Measurements from ENCODE around the gene ARHGAP21.
"Not testable (repeated sequence)": the region's sequence is repeated elsewhere in the genome, so short reads cannot be mapped to it uniquely, and the experiment has no call there.

The ARHGAP21 gene

DNA sequence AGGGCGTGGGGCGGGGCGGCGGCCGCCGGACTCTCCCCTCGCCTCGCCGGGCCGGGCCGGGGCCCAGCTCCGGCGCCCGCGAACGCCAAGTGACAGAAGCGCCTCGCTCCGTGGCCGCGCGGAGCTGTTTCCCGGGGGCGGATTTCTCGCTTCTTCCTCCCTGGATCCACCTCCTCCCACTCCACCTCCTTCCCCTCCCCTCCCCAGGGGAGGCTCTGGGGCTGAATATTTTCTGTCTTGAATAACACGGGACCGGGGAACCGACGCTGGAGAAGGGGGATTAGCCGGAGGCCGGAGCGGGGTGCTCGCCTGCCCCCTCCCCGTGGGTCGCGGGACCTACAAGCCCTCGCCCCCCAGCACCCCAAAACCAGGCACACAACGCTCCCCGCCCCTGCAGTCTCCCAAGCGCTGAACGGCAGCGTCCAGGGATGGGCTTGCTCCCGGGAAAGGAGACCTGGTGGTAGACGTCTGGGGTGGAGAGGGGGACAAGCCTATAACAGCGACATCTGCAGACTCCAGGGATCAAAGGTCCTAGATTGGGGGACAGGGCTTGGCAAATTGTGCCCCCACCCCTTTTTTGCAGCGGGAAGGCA is at the start of gene ARHGAP21:
ARHGAP21 (minus strand) TSS at position 100 of the 593 bp plus-strand sequence. CDS start 1,988 bp downstream, outside the sequence.
- DNase-seq (ENCODE audit: low read depth, low spot score) = no peak
- peak within 1 kb of the TSS; percentile 94 for H3K27ac ChIP-seq

DNA sequence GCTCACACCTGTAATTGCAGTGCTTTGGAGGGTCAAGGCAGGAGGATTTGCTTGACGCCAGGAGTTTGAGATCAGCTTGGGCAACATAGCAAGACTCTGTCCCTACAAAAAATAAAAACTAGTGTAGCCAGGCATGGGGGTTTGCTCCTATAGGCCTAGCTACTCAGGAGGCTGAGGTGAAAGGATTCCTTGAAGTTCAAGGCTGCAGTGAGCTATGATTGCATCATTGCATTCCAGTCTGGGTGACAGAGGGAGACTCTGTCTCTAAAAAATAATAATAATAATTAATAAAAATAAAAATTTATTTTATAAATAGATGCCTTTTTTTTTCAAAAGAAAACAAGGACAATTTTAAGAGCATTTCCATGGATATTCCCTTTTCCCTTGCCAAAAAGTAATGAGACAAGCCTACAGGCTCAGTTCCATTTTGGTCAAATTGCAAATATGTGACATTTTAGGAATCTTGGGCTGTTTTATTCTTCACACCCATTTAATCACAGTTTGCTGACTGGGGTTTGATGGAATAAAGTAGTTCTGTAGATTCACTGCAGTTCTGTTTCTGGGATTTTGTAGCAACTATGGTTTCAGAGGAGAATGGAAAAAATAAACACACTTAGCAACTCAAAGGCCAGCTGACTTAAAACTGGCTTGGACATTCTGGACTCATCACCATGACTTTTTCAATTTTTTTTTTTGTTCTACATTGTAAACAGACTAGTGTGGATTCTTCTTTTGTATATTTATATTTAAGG is 48.4 kb upstream of the ARHGAP21 start:
- no peak for DNase-seq (ENCODE audit: low read depth, low spot score)
- no peak overlapping the region for H3K27ac ChIP-seq

DNA sequence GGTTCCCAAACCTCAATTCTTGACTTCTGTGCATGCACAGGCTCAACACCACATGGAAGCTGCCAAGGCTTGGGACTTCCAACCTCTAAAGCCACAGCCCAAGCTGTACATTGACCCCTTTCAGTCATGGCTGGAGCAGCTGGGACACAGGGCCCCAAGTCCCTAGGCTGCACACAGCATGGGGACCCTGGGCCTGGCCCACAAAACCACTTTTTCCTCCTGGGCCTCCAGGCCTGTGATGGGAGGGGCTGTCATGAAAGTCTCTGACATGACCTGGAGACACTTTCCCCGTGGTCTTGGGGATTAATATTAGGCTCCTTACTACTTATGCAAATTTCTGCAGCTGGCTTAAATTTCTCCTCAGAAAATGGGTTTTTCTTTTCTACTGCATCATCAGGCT is 41.3 kb upstream of the ARHGAP21 start:
- not testable (repeated sequence) for H3K27ac ChIP-seq; DNase-seq (ENCODE audit: low read depth, low spot score)

DNA sequence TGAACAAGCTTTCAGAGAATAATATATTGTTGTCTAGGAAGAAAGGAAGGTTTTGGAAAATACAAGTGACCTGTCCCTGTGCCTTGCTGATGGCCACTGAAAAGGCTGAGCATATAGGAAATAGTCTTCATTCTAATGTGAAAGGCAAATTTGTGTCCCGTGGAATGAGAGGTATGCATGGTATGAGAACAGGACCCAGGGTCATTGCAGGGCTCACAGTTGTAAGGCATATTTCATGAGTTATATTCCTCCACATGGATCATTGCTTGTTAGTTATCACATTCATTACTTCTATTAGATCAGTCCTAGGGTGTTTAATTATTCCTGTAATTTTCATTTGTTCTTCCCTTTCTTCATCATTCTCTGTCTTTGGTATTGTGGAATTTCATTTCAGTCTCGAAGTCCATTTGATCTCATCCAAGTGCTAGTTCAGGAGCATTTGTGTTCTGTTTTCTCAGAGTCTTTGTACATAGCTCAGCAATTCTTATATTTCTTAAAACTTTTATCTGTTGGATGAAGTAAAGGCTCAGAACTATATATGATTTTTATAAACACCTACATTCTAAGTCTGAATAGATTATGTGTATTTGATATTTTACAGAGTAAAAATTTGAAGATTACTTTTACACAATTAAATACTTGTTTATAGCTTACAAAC is 39.4 kb upstream of the ARHGAP21 start:
- no peak overlapping the region for H3K27ac ChIP-seq
- DNase-seq (ENCODE audit: low read depth, low spot score) = no peak

DNA sequence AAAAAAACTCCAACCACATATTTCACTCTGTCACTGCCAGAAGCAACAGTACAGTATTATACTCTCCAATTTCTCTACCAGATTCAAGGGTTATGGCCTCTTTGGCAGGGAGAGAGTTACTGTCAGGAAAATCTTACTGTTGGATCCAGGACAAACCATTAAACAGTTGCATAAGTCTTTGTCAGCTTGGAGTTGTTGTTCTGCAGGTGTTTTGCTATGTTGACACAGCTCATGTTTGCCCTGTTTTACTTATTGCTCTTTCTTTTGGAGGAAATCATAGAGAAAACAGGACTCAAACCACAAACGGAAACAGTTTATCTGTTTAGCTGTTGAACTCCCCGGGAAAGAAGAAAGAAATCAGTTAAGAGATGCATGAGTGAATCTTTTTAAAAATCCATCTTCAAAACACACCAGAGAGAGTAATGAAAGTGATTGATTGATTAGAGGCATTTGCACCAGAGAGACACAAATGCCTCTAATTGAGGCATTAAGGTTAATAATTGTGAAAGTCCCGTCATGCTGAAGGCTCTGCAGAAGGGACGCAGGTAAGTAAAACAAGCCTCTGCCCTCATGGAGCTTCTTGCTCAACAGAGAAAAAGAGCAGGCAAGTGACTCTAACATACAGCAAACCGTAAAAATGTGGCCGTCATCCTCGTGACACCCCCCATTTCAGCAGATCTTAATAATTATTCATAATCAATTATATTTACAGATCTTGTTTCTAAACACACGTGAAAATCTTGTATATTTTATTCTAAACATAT is 38.7 kb upstream of the ARHGAP21 start:
- no peak overlapping the region for H3K27ac ChIP-seq
- no peak for DNase-seq (ENCODE audit: low read depth, low spot score)

DNA sequence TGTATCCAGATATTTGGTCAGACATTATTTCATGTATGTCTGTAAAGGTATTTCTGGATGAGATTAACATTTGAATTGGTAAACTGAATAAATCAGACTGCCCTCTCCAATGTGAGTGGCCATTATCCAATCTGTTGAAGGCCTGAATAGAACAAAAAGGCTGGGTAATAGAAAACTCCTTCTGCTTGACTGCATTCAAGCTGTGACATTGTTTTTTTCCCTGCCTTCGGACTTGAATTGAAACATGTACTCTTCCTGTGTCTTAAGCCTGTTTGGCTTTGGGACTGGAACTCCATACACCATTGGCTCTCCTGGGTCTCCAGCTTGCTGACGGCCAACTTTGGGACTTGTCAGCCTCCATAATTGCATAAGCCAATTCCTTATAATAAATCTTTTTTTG is 36.0 kb upstream of the ARHGAP21 start:
- no peak for DNase-seq (ENCODE audit: low read depth, low spot score)
- H3K27ac ChIP-seq = no peak overlapping the region

DNA sequence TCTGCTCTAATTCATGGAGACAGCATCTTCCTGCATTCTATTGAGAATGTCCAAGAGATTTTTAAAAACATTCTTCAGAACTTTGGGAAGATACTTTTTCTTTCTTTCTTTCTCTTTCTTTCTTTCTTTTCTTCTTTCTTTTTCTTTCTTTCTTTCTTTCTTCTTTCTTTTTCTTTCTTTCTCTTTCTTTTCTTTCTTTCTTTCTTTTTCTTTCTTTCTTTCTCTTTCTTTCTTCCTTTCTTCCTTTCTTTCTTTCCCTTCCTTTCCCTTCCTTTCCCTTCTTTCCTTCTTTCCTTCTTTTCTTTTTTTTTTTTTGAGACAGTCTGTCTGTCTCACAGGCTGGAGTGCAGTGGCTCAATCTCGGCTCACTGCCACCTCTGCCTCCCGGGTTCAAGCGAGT is 34.6 kb upstream of the ARHGAP21 start:
- not testable (repeated sequence) for H3K27ac ChIP-seq; DNase-seq (ENCODE audit: low read depth, low spot score)

DNA sequence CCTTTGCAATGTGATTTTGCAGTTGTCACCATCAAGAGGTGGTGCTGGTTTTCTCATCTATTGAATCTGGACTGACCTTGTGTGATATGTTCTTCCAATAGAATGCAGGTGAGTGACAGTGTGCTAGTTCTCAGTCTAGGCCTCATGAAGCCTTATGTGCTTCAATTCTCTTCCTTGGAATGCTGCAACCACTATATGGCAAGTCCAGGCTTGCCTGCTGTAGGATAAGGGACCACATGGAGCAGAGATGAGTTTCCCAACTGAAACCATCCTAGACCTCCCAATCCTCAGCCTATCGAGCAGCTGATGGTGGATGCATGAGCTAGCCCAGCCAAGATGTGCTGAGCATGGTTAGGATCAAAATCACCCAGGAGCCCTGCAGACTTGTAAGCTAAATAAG is 32.6 kb upstream of the ARHGAP21 start:
- no peak overlapping the region for H3K27ac ChIP-seq
- no peak for DNase-seq (ENCODE audit: low read depth, low spot score)

DNA sequence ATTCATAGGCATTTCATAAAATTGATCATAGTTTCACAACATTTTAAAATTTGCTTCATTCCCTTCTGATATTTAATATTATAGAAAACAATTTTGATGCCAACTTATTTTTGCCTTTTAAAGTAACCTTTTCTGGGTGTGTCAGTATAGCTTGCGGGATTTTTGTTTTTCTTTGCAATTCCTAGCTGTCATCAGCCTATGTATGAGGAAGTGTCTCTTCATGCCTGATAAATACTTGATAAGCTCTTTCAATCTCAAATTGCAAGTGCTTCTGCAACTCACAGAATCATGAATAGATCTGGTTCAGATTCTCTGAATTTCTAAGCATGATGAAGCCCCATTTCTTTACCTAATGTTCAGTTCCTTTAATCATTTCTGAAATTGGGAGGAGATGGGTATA is 28.0 kb upstream of the ARHGAP21 start:
- no peak for DNase-seq (ENCODE audit: low read depth, low spot score)
- H3K27ac ChIP-seq = no peak overlapping the region

DNA sequence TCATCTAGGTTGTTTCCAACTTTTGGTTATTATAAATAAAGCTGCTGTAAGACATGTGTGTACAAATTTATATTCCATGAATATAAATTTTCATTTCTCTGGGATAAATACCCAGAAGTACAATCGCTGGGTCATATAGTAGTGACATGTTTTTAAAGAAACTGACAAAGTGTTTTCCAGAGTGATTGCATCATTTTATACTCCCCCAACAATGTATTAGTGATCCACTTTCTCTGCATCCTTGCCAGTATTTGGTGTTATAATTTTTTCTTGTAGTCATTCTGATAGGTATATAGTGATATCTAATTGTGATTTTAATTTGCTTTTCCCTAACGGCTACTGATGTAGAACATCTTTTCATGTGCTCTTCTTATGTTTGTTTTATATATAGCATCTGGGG is 27.0 kb upstream of the ARHGAP21 start:
- H3K27ac ChIP-seq = no peak overlapping the region
- DNase-seq (ENCODE audit: low read depth, low spot score) = no peak

DNA sequence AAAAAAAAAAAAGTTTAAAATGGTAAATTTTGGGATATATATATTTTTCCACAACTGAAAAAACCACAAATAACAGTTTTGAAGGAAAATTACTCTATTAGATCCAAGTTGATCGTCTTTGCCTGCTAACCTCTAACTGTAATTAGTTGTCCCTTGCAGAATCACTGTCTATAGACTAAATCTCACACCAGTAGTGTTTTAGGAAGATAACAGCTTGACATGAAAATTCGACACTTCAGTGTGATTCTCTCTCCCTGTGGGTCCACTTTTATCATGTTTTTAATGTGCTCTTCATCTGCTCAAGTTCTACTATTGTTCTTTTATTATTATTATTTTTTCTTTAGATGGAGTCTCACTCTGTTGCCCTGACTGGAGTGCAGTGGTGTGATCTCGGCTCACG is 24.5 kb upstream of the ARHGAP21 start:
- no peak overlapping the region for H3K27ac ChIP-seq
- DNase-seq (ENCODE audit: low read depth, low spot score) = no peak

DNA sequence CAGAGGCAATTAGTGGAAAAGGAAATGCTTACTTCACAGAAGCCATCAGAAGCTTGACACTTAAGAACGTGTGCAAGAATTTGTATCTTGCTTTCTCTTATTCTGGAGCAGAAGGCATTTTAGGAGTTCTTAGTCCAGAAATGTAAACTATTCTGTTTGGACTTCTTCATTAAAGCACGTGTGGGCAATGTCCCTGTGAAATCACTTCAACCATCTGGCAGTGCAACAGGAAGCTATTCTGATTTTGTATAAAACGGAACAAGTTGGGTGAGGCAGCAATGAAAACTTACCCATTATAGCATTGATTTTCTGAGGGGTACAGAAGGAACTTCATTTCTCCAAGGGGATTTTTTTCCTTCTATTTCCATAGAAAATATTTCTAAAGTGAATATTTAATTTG is 21.3 kb upstream of the ARHGAP21 start:
- H3K27ac ChIP-seq = no peak overlapping the region
- no peak for DNase-seq (ENCODE audit: low read depth, low spot score)

DNA sequence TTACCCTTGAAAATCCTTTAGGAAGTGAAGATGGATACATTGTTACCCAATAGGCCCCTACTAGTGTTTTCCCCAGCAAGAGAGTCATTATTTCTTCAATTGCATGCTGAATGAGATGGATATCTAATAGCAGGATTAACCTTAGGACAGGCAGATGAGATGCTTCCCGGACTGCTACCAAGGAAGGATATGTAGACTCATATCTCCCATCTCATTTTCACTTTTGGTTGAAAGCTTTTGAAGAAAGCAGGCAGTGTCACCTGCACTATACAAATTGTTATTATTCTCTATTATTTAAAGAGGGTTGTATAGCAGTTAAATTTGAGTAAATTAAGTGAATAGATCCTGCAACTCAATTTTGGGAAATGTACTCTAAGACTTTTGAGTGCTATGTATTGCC is 17.0 kb upstream of the ARHGAP21 start:
- no peak for DNase-seq (ENCODE audit: low read depth, low spot score)

DNA sequence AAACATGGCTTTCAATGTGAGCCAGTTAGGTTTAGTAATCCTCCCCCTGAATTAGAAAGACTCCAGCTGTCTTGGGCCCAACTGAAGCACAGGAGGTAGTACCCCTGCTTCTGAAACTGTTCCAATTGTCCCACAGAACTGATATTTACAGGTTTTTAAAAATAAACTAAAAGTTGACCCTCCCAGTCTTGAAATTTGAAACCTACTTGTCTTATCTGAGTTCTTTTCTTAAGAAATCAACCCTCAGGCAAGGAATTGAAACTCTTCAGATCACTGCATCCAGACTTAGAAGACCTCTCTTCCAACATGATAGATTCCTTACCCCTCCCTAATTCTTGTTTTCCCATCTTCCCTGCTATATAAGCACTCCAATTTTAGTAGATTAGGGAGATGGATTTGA is 13.3 kb upstream of the ARHGAP21 start:
- no peak for DNase-seq (ENCODE audit: low read depth, low spot score)
- H3K27ac ChIP-seq = no peak overlapping the region

More for the DNA sequence above, 17.0 kb upstream of the ARHGAP21 start:
- H3K27ac ChIP-seq = no peak overlapping the region

DNA sequence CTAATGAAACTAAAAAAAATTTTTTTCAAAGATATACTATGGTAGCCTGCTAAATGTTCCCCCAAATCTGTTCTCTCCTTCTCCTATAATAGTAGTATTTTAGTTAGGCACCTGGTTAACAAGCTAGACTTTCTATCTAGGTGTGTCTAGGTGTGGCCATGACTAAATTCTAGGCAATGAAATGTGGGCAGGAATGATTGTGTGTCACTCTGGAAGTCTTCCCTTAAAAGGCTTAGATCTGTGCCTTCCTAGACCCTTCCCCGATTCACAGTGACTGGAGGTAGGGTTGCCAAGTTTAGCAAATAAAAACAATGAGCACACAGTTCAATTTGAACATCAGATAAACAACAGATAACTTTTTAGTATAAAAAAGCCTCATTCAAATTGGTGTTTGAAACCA is 8.3 kb upstream of the ARHGAP21 start:
- peak; percentile 66 for DNase-seq (ENCODE audit: low read depth, low spot score)
- H3K27ac ChIP-seq = peak overlapping the region; percentile 68

DNA sequence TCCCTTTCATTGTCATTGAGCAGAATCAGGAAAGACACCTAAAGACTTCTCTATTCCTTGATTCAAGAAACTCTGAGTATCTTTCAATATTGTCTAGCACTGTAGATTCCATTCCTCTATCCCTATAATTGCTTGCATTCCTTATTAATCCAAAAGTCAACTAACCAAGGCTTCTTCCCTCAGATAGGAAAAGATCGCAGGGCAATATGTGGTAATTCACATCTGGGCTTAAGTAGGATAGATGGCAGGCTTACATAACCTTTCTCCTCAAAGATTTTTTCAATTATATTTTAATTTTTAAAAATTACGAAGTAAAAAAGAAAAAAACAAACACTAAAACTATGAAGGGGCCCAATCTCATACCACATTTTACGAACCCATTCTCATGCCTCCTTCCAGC is 7.1 kb upstream of the ARHGAP21 start:
- H3K27ac ChIP-seq = peak overlapping the region; percentile 68
- DNase-seq (ENCODE audit: low read depth, low spot score) = no peak

DNA sequence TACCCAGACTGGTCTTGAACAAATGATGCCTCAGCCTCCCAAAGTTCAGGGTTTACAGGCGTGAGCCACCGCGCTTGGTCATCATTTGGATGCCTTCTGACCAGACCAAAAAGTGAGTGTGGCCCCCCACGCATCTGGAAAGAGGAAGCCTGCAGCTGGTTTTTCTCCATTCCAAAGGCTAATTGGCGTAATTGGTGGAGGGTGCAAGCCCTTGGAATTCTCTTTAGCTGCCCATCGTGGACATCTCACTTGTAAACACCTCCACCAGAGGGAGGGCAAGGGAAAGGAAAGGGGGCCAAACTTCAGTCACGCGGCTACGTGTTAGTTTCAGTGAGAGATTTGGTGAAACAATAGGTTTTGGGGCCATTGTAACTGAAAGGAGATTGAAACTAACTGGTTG is 4.1 kb upstream of the ARHGAP21 start:
- no peak overlapping the region for H3K27ac ChIP-seq
- DNase-seq (ENCODE audit: low read depth, low spot score) = no peak

DNA sequence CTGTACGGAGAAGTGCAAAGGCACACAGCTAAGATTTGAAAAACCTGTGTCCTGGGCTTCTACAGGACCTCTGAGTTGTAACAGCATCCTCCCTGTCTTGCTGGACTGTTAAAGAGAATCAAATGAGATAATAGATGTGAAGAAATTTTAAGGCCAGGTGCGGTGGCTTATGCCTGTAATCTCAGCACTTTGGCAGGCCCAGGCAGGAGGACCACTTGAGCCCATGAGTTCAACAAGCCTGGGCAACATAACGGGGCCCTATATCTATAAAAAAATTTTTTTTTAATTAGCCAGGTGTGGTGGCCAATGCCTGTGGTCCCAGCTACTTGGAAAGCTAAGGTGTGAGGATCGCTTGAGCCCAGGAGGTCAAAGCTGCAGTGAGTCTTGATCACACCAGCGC is 2.9 kb upstream of the ARHGAP21 start:
- no peak overlapping the region for H3K27ac ChIP-seq
- DNase-seq (ENCODE audit: low read depth, low spot score) = no peak

DNA sequence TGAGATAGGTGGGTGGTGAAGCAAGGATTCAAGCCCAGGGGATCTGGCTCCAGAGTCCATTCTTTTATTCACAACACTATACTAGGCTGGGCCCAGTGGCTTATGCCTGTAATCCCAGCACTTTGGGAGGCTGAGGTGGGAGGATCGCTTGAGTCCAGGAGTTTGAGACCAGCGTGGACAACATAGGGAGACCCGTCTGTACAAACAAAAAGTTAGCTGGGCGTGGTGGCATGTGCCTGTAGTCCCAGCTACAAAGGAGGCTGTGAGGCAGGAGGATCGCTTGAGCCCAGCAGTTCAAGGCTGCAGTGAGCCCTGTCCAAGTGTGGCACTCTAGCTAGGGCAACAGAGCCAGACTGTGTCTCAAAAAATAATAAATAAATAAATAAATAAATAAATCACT is 2.3 kb upstream of the ARHGAP21 start:
- not testable (repeated sequence) for DNase-seq (ENCODE audit: low read depth, low spot score); H3K27ac ChIP-seq

DNA sequence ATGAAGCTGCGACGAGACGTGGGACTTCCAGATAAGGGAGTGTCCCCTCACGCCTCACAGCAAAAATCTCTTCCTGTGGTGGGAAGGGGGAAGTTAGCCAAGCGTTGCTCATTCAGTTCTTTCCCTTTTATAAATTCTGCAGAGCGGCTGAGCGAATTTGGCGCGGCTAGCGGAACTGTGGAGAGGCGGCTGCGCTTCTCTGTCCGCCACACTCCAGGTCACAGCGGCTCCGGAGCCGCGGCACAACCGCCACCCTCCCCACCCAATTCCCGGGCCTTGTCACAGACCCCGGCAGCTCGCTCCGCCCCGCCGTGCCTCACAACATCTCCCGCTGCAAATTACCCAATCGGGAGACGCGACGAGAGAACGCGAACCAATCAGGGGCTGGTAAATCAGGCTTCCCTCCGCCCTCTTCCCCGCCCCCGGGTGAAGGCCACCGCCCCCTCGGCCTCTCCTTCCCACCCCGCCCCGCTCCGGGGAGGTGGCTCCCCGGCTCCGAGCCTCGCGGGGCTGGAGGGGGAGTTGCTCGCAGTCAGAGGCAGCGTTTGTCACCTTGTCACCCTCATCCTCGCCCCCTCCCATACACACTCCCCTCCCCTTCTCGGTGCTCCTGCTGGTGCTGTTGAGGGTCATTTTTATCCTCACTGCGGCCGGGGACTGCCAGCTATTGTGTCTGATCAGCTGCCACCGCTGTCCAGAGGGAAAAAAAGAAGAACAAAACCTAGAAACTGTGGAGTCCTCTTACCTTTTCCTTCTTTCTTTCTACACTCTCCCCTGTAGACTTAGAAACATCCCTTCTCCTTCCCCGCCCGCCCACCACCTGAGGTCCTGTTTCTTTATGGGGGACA is 918 bp upstream of the ARHGAP21 start:
- H3K27ac ChIP-seq = peak overlapping the region; percentile 94
- peak; percentile 76 for DNase-seq (ENCODE audit: low read depth, low spot score)

Measured in epithelial cell of prostate (primary cell).